HEK293 (cell line): ENCODE data around the gene KATNAL2.

Experiments used
- CTCF ChIA-PET: fragments of 350-600 bp; formaldehyde crosslinking; extraction: SDS; loops from one replicate; lab custom pipeline; 2021; ENCODE audit warnings: antibody characterized with exemption; lab: Yijun Ruan, JAX
- POLR2A ChIA-PET: fragments of 300-600 bp; formaldehyde crosslinking; extraction: SDS; loops from one replicate; lab custom pipeline; 2020; ENCODE audit warnings: antibody characterized with exemption, inconsistent platforms; lab: Yijun Ruan, JAX
- H3K27ac ChIP-seq: fragments of 200-500 bp; sonication (Bioruptor generic); 2 replicates; pipeline ENCODE4 v1.5.1; 2014; ENCODE audit warnings: low read depth, low read length, control low read depth, inconsistent platforms; ENCODE audit errors: extremely low read depth
- H3K36me3 ChIP-seq, 2 experiments: fragments of 200-500 bp in 1 of 2; sonication (Bioruptor generic) in 1 of 2; 1 replicate in 1 of 2; 2 replicates in 1 of 2; pipeline ENCODE4 v1.5.1; 2014 to 2017; ENCODE audit warnings: inconsistent platforms in 2 of 2, low read length in 2 of 2; ENCODE audit not compliant: control insufficient read depth in 2 of 2, insufficient read depth in 1 of 2
- H3K4me1 ChIP-seq: fragments of 200-500 bp; sonication (Bioruptor generic); 2 replicates; pipeline ENCODE4 v1.5.1; 2014; ENCODE audit warnings: mild to moderate bottlenecking, low read length, inconsistent platforms; ENCODE audit not compliant: control insufficient read depth, insufficient read depth
- H3K4me3 ChIP-seq: 2 replicates; pipeline ENCODE4 v1.5.1; 2011; ENCODE audit warnings: low read depth, mild to moderate bottlenecking, control low read depth, low read length, moderate library complexity
- H3K9me3 ChIP-seq: fragments of 200-500 bp; sonication (Bioruptor generic); 2 replicates; pipeline ENCODE4 v1.5.1; 2014; ENCODE audit warnings: low read depth, low read length, inconsistent platforms; ENCODE audit not compliant: control insufficient read depth, insufficient read depth
- BCL11B ChIP-seq: fragments of 450-650 bp; formaldehyde crosslinking; IDR thresholded peaks from 2 replicates; pipeline ENCODE4 v1.5.1; 2016; ENCODE audit warnings: low read depth, missing biosample characterization, missing genetic modification characterization
- GLIS2 ChIP-seq: fragments of 450-650 bp; formaldehyde crosslinking; IDR thresholded peaks from 2 replicates; pipeline ENCODE4 v1.5.1; 2016; ENCODE audit warnings: missing biosample characterization, missing genetic modification characterization
- IKZF3 ChIP-seq: fragments of 450-650 bp; IDR thresholded peaks from 2 replicates; pipeline ENCODE4 v1.5.0; 2018; ENCODE audit warnings: missing biosample characterization, mild to moderate bottlenecking, missing genetic modification characterization, moderate library complexity
- KLF7 ChIP-seq: fragments of 450-650 bp; formaldehyde crosslinking; IDR thresholded peaks from 2 replicates; pipeline ENCODE4 v1.5.1; 2016; ENCODE audit warnings: missing biosample characterization, missing genetic modification characterization, borderline replicate concordance
- MZF1 ChIP-seq: fragments of 450-650 bp; formaldehyde crosslinking; IDR thresholded peaks from 2 replicates; pipeline ENCODE4 v1.5.1; 2017; ENCODE audit warnings: missing biosample characterization, missing genetic modification characterization, borderline replicate concordance
- SCRT1 ChIP-seq: fragments of 450-650 bp; formaldehyde crosslinking; IDR thresholded peaks from 2 replicates; pipeline ENCODE4 v1.5.1; 2016; ENCODE audit warnings: missing biosample characterization, missing genetic modification characterization, borderline replicate concordance
- SCRT2 ChIP-seq: fragments of 450-650 bp; formaldehyde crosslinking; IDR thresholded peaks from 2 replicates; pipeline ENCODE4 v1.5.1; 2016; ENCODE audit warnings: missing biosample characterization, missing genetic modification characterization
- SP2 ChIP-seq: fragments of 450-650 bp; formaldehyde crosslinking; IDR thresholded peaks from 2 replicates; pipeline ENCODE4 v1.5.1; 2016; ENCODE audit warnings: missing biosample characterization, missing genetic modification characterization
- ZBTB17 ChIP-seq: fragments of 450-650 bp; formaldehyde crosslinking; IDR thresholded peaks from 2 replicates; pipeline ENCODE4 v1.5.1; 2016; ENCODE audit warnings: missing biosample characterization, missing genetic modification characterization
- ZBTB26 ChIP-seq: fragments of 450-650 bp; formaldehyde crosslinking; optimal IDR thresholded peaks from 2 replicates; pipeline ENCODE3; 2016; ENCODE audit warnings: missing biosample characterization, mild to moderate bottlenecking, missing genetic modification characterization
- ZFP37 ChIP-seq: fragments of 450-650 bp; formaldehyde crosslinking; IDR thresholded peaks from 2 replicates; pipeline ENCODE4 v1.5.1; 2016; ENCODE audit warnings: missing biosample characterization, missing genetic modification characterization
- ZNF175 ChIP-seq: fragments of 450-650 bp; formaldehyde crosslinking; IDR thresholded peaks from 2 replicates; pipeline ENCODE4 v1.5.1; 2016; ENCODE audit warnings: missing biosample characterization, missing genetic modification characterization
- ZNF184 ChIP-seq: fragments of 450-650 bp; IDR thresholded peaks from 2 replicates; pipeline ENCODE4 v1.5.1; 2018; ENCODE audit warnings: missing biosample characterization, mild to moderate bottlenecking, missing genetic modification characterization
- ZNF311 ChIP-seq: fragments of 450-650 bp; formaldehyde crosslinking; IDR thresholded peaks from 2 replicates; pipeline ENCODE4 v1.5.1; 2017; ENCODE audit warnings: missing biosample characterization, missing genetic modification characterization, borderline replicate concordance
- ZNF335 ChIP-seq: fragments of 450-650 bp; formaldehyde crosslinking; conservative IDR thresholded peaks from 2 replicates; pipeline ENCODE4 v1.5.1; 2016; ENCODE audit warnings: missing biosample characterization, missing genetic modification characterization
- ZNF37A ChIP-seq: fragments of 450-650 bp; IDR thresholded peaks from 2 replicates; pipeline ENCODE4 v1.5.1; 2018; ENCODE audit warnings: missing biosample characterization, missing genetic modification characterization
- ZNF510 ChIP-seq: fragments of 450-650 bp; formaldehyde crosslinking; IDR thresholded peaks from 2 replicates; pipeline ENCODE4 v1.5.1; 2018; ENCODE audit warnings: mild to moderate bottlenecking, missing genetic modification characterization, missing biosample characterization; ENCODE audit not compliant: insufficient replicate concordance
- ZNF548 ChIP-seq: fragments of 450-650 bp; formaldehyde crosslinking; IDR thresholded peaks from 2 replicates; pipeline ENCODE4 v1.5.1; 2016; ENCODE audit warnings: missing biosample characterization, missing genetic modification characterization
- ZNF626 ChIP-seq: fragments of 450-650 bp; sonication (Bioruptor Pico); formaldehyde crosslinking; IDR thresholded peaks from 2 replicates; pipeline ENCODE4 v1.5.1; 2018; ENCODE audit warnings: missing biosample characterization, missing genetic modification characterization, inconsistent platforms
- ZNF629 ChIP-seq: fragments of 450-650 bp; formaldehyde crosslinking; IDR thresholded peaks from 2 replicates; pipeline ENCODE4 v1.5.1; 2017; ENCODE audit warnings: missing biosample characterization, missing genetic modification characterization
- ZNF660 ChIP-seq: fragments of 450-650 bp; IDR thresholded peaks from 2 replicates; pipeline ENCODE4 v1.5.1; 2018; ENCODE audit warnings: missing biosample characterization, mild to moderate bottlenecking, missing genetic modification characterization
- ZNF792 ChIP-seq: fragments of 450-650 bp; formaldehyde crosslinking; IDR thresholded peaks from 2 replicates; pipeline ENCODE4 v1.5.1; 2016; ENCODE audit warnings: missing biosample characterization, missing genetic modification characterization
- ZSCAN23 ChIP-seq: fragments of 450-650 bp; formaldehyde crosslinking; IDR thresholded peaks from 2 replicates; pipeline ENCODE4 v1.5.1; 2016; ENCODE audit warnings: missing biosample characterization, missing genetic modification characterization
- ZSCAN30 ChIP-seq: fragments of 450-650 bp; IDR thresholded peaks from 2 replicates; pipeline ENCODE4 v1.5.1; 2018; ENCODE audit warnings: missing biosample characterization, mild to moderate bottlenecking, missing genetic modification characterization, moderate library complexity
- TF ChIP-seq, protein P1 (sequence below): fragments of 450-650 bp; formaldehyde crosslinking; IDR thresholded peaks from 2 replicates; pipeline ENCODE4 v1.5.1; 2016; ENCODE audit warnings: missing biosample characterization, missing genetic modification characterization

KATNAL2 gene

GRCh38 chr18:46910856-46911255 is 6.5 kb upstream of the KATNAL2 start (continued):
- TF ChIP-seq ZNF792 (tag by site-specific recombination) = no peak

DNA sequence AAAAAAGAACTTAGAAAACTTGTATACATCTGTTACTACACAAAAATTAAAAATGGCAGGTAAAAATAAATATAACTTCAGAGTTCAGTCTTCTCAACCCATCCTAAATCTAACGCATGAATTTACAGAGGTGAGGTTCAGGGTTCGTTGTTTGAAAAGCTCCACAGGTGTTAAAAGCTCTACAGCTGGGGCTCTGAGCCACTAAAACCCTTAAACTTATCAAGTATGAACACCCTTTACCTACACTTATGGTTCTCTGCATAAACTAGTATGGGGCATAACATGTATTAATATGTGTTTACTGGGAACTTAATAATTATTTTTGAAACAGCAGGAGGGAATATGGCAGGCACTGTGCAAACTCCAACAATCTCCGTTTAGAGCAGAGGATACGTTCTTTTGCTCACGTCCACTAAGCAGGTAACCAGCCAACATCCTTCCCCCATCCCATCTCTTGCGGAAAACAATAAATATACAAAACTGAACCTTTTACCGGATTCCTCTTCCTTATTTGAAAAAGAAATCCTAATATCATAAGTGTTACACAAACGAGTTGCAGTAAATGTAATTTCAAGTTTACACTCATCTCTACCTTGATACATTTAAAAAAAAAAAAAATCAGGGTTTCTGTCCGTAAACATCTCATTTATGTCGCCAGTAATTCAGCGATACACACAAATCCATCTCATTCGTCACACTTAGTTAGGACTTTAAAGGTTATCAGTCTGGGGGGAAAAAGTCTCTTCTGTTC is 1.4 kb upstream of the KATNAL2 start:
- POLR2A ChIA-PET = interaction anchor here (0.6 to 1.6 kb wide), 2 partner anchors 19 to 26 kb away, joined by 3 to 4 read pairs; no protein-coding TSS in a partner anchor
- TF ChIP-seq SCRT1 (tag by site-specific recombination) = peak; percentile 77
- TF ChIP-seq SCRT2 (tag by site-specific recombination) = peak; percentile 89
- TF ChIP-seq SP2 (tag by site-specific recombination) = no peak
- TF ChIP-seq, all 188 proteins: peak for 2
- Histone ChIP-seq H3K36me3 (no peaks in the 10 kb centered on the region; a peak in 1 of 3 replicates), H3K27ac (peak overlapping the region; percentile 66; the same call in 1 of the 2 replicates), H3K4me3 (peak overlapping the region; percentile 59), H3K4me1 (peaks cover 23% of the 10 kb centered on the region), H3K9me3 (no peaks in the 10 kb centered on the region)
- CTCF ChIA-PET = no interaction called here

DNA sequence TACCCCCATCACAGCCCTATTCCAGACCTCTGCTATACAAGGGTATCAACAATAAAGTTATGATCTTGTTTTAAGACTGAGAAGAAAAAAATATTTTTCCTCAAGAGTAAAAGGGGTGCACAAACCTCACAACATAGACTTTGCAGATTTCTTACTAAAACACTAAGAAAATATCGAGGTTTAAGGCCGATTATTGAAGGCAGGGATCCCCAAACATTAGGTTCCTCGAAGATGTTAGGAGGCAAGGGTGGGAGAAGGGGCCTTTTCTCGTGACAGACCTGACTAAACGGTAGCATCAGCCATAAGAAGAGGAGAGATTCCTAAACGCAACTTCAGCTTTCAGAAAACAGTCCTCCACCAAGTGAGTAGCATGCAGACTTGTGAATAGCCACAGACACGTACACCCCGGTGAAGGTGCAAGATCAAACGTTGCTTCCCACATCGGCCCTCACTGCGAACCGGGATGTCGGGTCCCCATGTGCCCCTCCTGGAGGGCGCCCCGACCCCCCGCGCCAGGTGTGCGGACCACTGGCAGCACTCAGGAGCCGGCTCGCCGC is 773 bp upstream of the KATNAL2 start:
- ChIA-PET POLR2A (interaction anchor here (0.6 to 1.6 kb wide), 11 partner anchors 7 to 233 kb away, joined by 3 to 7 read pairs (median 4); no protein-coding TSS in a partner anchor), CTCF (interaction anchor here (0.5 to 1.2 kb wide), 2 partner anchors 69 to 235 kb away, joined by 3 to 4 read pairs; no protein-coding TSS in a partner anchor)
- H3K36me3 ChIP-seq = no peaks in the 10 kb centered on the region; a peak in 1 of 3 replicates
- H3K27ac ChIP-seq = peak overlapping the region; percentile 66
- peak; percentile 60 for TF ChIP-seq ZBTB17 (tag by site-specific recombination)
- no peak for TF ChIP-seq ZNF510 (tag by site-specific recombination)
- TF ChIP-seq ZNF626 (tag by site-specific recombination) = no peak
- TF ChIP-seq, protein P1, sequence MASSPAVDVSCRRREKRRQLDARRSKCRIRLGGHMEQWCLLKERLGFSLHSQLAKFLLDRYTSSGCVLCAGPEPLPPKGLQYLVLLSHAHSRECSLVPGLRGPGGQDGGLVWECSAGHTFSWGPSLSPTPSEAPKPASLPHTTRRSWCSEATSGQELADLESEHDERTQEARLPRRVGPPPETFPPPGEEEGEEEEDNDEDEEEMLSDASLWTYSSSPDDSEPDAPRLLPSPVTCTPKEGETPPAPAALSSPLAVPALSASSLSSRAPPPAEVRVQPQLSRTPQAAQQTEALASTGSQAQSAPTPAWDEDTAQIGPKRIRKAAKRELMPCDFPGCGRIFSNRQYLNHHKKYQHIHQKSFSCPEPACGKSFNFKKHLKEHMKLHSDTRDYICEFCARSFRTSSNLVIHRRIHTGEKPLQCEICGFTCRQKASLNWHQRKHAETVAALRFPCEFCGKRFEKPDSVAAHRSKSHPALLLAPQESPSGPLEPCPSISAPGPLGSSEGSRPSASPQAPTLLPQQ = 0 out of 2 replicates have a peak, but pooled peaks have one; percentile 12
- 0 out of 2 replicates have a peak, but pooled peaks have one; percentile 18 for TF ChIP-seq ZFP37 (tag by site-specific recombination)
- peak; percentile 74 for TF ChIP-seq GLIS2 (tag by site-specific recombination)
- peak; percentile 56 for TF ChIP-seq ZNF335 (tag by site-specific recombination)
- H3K4me3 ChIP-seq = peak overlapping the region; percentile 59
- peaks cover 23% of the 10 kb centered on the region for H3K4me1 ChIP-seq
- no peaks in the 10 kb centered on the region for H3K9me3 ChIP-seq

DNA sequence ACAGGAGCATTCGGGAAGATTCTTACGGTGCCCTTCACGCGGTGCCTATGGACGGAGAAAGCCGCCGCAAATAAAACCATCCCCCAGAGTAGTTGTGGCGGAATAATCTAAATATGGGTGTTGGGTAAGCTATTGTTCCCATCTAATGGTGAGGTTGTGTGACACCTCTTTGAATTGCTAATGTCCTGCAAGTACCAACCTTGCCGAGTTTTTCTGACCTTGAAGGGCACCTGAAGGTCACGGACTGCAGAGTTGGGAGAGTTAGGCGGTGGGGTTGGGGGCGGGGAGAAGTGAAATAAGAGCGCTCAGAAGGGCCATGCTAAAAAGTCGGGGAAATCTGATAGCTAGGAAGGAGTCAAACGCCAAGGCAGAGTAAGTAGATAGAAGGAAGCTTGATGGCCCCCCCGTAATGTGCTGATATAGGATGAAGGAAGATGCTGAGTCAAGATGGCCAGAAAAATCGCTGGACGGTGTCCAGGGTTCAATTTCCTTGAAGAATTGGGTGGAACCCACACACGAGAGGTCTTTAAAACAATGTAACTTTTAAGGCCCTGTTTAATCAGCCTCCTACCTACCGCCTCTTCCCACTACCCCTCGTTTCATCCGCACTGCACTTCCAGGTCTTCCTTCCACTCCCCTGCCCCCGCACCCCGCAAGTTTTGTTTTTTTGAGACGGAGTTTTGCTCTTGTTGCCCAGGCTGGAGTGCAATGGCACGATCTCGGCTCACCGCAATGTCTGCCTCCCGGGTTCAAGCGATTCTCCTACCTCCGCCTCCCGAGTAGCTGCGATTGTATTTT is 600 bp downstream of the KATNAL2 start:
- Histone ChIP-seq H3K36me3 (no peaks in the 10 kb centered on the region; a peak in 1 of 3 replicates), H3K4me3 (peak overlapping the region; percentile 59), H3K9me3 (no peaks in the 10 kb centered on the region), H3K4me1 (peaks cover 20% of the 10 kb centered on the region), H3K27ac (peak overlapping the region; percentile 66; the same call in 1 of the 2 replicates)
- POLR2A ChIA-PET = interaction anchor here (0.6 to 1.6 kb wide), 14 partner anchors 9 to 260 kb away, joined by 3 to 7 read pairs (median 4); no protein-coding TSS in a partner anchor
- CTCF ChIA-PET = interaction anchor here (0.6 to 1.3 kb wide), 7 partner anchors 30 to 1050 kb away, joined by 3 to 7 read pairs (median 3); no protein-coding TSS in a partner anchor
- no peak for TF ChIP-seq ZNF629 (tag by site-specific recombination)
- TF ChIP-seq ZNF184 (tag by site-specific recombination) = no peak
- no peak for TF ChIP-seq ZSCAN30 (tag by site-specific recombination)
- TF ChIP-seq KLF7 = no peak
- no peak for TF ChIP-seq ZBTB26 (tag by site-specific recombination)
- TF ChIP-seq ZSCAN23 (tag by site-specific recombination) = no peak
- TF ChIP-seq IKZF3 (tag by site-specific recombination) = no peak
- TF ChIP-seq ZNF37A = no peak
- TF ChIP-seq BCL11B = peak; percentile 26; the same call in 1 of the 2 replicates
- no peak for TF ChIP-seq MZF1 (tag by site-specific recombination)
- TF ChIP-seq ZNF175 (tag by site-specific recombination) = no peak
- TF ChIP-seq ZNF660 (tag by site-specific recombination) = no peak
- no peak for TF ChIP-seq ZNF548 (tag by site-specific recombination)
- TF ChIP-seq ZNF311 (tag by site-specific recombination) = no peak
- peak; percentile 93 for TF ChIP-seq ZBTB17 (tag by site-specific recombination)
